Activated CD4-positive, alpha-beta T cell treated with anti-CD3 and anti-CD28 coated beads for 24 hours (primary cell): ENCODE measurements around the gene JMJD8.

Source experiments
- DNase-seq, 2 donors: peaks; one replicate each; pipeline ENCODE4 v3.0.0-alpha.2; 2020; ENCODE audit warnings: low read depth in 2 of 2

The JMJD8 gene

DNA sequence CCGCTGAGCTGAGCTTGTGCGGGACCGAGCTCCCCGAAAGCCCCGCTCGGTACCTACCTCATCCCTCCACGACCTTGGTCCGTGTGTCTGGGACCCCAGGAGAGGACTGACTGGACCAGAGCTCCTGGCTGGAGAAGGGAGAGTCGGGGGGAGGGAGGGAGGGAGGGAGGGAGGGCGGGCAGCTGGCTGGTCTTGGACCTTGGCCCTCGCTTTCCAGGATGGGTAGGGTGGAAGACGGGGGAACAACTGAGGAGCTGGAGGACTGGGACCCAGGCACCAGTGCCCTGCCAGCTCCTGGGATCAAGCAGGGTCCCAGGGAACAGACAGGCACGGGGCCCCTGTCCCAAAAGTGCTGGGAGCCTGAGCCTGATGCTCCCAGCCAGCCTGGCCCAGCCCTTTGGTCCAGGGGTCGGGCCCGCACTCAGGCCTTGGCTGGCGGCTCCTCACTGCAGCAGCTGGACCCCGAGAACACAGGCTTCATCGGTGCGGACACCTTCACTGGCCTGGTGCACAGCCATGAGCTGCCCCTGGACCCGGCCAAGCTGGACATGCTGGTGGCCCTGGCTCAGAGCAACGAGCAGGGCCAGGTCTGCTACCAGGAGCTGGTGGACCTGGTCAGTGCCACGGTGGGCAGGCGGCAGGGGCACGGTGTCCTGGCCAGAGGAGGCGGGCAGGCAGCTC lies 8.1 kb downstream of the JMJD8 start:
- DNase-seq, result no peak

- DNase-seq, result no peak
Measured at GRCh38 chr16:674968-675883, 8.9 kb downstream of the JMJD8 start, which contains the start of gene RHBDL1. Gene RHBDL1, plus strand, starts transcription at chr16:675671. Its CDS starts 120 bp downstream, at chr16:675791.

- DNase-seq, result no peak
Measured at GRCh38 chr16:674214-674881, 9.8 kb downstream of the JMJD8 start.

- no peak for DNase-seq
Measured at GRCh38 chr16:673399-673991, 10.6 kb downstream of the JMJD8 start.

DNA sequence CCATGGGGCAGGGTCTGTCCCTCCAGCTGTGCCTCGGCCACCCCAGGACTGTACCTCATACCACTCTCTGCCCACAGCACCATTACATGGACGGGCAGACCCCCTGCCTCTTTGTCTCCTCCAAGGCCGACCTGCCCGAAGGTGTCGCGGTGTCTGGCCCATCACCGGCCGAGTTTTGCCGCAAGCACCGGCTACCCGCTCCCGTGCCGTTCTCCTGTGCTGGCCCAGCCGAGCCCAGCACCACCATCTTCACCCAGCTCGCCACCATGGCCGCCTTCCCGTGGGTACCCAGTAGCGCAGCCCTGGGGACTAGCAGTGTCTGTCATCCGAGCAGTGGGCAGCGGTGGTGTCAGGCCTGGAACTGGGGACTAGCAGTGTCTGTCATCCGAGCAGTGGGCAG lies 11.3 kb downstream of the JMJD8 start:
- no peak for DNase-seq

DNA sequence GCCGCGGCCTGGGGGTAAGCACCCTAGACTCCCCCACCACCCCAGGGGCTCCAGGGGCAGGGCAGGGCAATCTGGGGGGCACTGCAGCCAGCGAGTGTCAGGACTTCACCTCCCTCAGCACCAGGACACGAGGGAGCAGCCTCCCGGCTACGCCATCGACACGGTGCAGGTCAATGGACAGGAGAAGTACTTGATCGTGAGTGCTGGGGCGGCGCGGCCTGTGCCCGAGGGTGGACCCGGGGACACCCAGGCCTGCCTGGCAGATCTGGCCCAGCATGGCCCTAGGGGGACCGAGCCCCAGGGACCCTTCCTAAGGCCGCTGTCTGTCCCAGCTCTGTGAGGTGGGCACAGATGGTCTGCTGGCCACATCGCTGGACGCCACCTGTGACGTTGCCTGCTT lies 11.8 kb downstream of the JMJD8 start:
- no peak for DNase-seq

DNA sequence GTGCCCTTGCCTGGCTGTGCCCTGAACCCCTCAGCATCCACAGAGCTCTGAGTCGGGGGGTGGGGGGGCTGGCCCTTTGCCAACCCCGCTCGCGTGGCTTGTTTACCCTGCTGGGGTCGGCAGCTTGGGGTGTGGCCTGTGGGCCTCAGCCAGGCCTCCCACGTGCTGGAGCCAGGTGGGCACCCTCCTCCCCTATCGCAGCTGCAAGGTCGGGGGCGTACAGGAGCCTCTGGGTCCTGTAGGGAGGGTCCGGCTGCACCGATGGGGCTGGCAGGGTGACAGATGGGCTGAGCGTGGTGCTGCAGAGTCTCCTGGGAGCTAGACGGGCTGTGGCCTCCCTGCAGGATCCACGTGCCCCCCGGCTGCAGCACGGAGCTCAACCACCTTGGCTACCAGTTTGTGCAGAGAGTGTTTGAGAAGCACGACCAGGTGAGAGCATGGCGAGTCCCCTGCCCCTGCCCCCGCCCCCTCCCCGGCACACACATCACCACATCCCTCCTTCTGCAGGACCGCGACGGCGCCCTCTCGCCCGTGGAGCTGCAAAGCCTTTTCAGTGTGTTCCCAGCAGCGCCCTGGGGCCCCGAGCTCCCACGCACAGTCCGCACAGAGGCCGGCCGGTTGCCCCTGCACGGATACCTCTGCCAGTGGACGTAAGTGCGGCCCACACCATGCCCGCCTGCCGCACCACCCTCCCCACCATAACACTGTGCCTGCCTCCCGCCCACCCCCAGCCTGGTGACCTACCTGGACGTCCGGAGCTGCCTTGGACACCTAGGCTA lies 12.6 kb downstream of the JMJD8 start:
- no peak for DNase-seq

- DNase-seq, result no peak
Measured at GRCh38 chr16:670485-671352, 13.4 kb downstream of the JMJD8 start.

- DNase-seq, result no peak
Measured at GRCh38 chr16:669666-670065, 14.5 kb downstream of the JMJD8 start.

DNA sequence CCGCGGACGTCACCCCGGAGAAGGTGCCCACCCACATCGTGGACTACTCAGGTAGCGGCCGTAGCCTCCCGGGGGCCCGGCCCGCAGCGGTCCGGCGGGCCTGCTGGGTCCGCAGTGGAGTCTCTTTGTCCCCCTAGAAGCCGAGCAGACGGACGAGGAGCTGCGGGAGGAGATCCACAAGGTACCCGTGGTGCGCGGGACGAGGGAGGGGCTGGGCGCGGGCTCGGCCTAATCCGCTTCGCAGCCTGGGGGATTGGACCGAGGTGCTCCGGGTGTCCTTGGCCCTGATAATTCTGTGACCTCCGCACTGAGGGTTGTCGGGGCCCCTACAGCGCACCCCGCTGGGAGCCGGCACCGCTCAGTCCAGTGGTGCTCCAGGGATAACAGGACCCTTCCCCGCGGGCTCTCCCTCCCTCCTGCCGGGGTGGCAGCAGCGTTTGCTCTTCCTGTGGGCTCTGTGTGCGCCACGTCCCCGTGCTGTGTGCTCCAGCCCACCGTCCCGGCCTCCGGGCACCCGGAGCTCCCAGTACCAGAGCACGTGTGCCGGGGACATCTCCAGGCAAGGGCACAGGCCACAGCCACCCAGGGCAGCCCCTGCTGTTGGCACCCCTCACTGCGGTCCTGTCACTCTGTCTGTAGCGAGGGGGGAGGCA lies 15.5 kb downstream of the JMJD8 start:
- no peak for DNase-seq

DNA sequence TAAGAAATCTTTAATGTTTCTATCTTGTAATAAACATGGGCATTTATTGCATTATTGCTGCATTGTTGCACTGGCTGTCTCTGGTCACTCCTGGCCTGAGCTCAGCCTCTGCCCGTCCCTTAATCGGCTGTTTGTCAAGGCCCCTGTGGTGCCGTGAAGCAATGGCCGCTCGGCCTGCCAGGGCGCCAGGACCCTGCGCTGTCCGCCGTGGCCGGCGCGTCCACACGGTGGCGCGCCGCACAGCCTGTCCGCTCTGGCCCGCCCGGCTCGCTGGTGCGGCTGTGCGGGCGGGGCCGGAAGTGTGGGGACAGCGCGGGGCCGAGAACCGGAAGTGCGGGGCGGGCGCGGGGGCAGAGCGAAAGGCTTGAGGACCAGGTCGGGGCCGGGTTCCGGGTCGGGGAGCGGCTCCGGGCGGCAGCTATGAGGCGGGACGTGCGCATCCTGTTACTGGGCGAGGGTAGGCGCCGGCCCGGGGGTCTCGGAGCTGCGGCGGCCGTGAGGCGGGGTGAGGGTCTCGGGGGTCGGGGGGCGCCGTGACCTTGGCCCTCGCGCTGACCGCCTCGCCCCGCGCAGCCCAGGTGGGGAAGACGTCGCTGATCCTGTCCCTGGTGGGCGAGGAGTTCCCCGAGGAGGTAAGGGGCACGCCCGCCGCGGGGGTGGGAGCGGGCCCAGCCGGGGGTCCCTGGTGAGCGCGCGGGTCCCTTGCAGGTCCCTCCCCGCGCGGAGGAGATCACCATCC lies 16.2 kb downstream of the JMJD8 start, which contains the start of gene RHOT2:
TSS of gene RHOT2 (plus strand) at position 353 of the 739 bp plus-strand sequence. CDS start at position 421, 68 bp downstream.
- DNase-seq, result peak; percentile 90 to 91

- DNase-seq, result no peak
Measured at GRCh38 chr16:667113-667779, 16.9 kb downstream of the JMJD8 start.

DNA sequence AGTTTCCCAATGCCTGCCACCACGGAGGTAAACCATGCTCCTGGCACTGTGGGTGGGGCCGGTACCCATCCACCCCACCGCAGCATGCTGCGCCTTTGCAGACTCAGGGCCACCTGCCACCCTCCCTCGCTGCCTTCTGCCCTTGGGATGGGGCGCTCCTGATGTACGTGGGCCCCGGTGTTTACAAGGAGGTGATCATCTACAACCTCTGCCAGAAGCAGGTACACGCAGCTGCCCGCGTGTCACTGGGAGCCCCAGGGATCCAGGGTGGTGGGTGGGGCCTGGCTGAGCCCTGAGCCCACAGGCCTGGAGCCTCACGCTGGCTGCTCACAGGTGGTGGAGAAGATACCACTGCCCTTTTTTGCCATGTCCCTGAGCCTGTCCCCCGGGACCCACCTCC lies 17.6 kb downstream of the JMJD8 start:
- no peak for DNase-seq

GRCh38 chr16:662597-662996 lies 21.5 kb downstream of the JMJD8 start:
- DNase-seq, result no peak

DNA sequence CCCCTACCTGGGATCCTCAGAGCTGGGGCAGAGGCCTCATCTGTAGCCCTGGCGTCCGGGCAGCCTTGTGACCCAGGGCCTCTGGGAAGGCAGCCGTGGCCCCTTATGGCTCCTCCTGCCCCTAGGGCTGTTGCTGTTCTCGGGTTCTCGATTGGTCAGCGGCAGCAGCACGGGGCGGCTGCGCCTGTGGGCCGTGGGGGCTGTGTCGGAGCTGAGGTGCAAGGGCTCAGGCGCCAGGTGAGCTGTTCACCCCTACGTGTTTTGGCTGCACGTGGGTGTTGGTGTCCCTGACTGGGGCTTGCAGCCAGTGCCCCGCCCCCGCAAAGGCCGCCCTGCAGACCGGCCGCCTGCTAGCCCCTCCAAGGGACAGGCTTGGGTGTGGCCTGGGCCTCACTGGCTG lies 22.0 kb downstream of the JMJD8 start:
- DNase-seq, result no peak

GRCh38 chr16:661184-661821 lies 22.8 kb downstream of the JMJD8 start:
- DNase-seq, result no peak

DNA sequence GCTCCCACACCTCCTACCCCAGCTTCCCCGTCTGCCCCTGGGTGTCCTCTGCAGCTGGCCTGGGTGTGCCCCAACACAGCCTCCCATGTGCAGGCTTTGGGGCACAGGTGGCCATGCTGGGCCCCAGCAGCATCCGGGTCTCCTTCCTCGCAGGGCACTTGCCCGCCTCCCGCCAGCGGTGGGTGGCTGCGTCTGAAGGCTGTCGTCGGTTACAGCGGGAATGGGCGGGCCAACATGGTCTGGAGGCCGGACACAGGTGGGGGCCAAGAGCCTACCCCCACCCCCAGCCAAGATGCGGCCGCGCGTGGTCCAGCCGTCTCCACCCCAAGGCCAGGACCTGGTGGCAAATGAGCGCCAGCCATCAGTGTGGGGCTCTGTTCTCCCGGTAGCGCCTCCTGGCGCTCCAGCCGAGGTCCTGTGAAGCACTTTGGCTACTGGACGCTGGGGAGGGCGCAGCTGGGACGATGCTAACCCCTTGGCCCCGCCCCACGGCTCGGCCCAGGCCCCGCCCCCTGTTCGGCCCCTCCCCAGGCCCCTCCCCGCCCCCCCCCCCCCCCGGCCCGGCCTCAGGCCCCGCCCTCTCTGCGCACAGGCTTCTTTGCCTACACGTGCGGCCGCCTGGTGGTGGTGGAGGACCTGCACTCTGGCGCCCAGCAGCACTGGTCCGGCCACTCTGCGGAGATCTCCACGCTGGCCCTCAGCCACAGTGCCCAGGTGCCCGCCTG lies 23.5 kb downstream of the JMJD8 start:
- DNase-seq, result peak; percentile 47 to 62
